ENCODE data around the gene LAD1. TPM values are rescaled to one million over a fixed set of nuclear protein-coding genes. Genes with fewer than 3 reads are reported as not detected.

Gene LAD1
- polyA plus RNA-seq, 1 of the 3 experiments (the other 2 are of a cell fraction) = not detected

GRCh38 chr1:201424146-201424545, 25.0 kb upstream of the LAD1 start (continued):
- TF ChIP-seq FOXJ3 (CRISPR knock-in tag; IDR thresholded peaks at IDR 0.05) (no peak), RXRA (IDR thresholded peaks at IDR 0.05; ENCODE audit: borderline replicate concordance, low read depth) (no peak), JUND (IDR thresholded peaks at IDR 0.05) (no peak), TEAD4 (IDR thresholded peaks at IDR 0.05; ENCODE audit: borderline replicate concordance, insufficient read depth) (no peak), IRF3 (IDR thresholded peaks at IDR 0.05; ENCODE audit: low read depth, low read length) (no peak)

DNA sequence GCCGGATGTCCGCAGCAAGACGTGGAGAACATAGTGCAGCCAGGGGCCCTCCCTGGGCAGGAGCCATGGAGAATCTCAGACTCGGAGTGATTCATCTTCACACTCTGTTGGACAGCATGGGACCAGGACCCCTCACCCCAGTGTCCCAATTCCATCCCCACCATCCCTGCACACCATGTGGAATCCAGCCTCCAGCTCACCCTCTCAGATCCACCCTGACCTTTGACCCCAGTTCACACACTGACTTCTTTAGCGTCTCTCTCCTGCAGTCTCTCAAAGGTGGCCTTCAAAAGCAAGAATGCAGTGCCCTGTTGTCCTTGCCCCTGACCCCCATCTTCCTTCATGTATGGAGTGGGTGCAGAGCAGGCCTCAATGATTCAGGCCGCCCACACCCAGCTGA, 24.5 kb upstream of the LAD1 start:
- Histone ChIP-seq H3F3A (replicated peaks; ENCODE audit: insufficient read depth) (no peaks in the 10 kb centered on the region), H3K4me3 (ENCODE audit: low read depth in 2 of 2, low read length in 1 of 2) (no peak overlapping the region), H3K9me2 (no peaks in the 10 kb centered on the region), H3K36me3 (replicated peaks in 1 of 2; ENCODE audit: control insufficient read depth in 1 of 2, insufficient read depth in 2 of 2, low read length in 1 of 2) (no peaks in the 10 kb centered on the region), H3K27ac (ENCODE audit: low read depth in 2 of 2, low read length in 1 of 2) (no peak overlapping the region), H3K27me3 (ENCODE audit: insufficient read depth) (no peaks in the 10 kb centered on the region), H3K4me1 (ENCODE audit: control insufficient read depth in 1 of 2, insufficient read depth in 2 of 2, low read depth in 1 of 2, low read length in 1 of 2) (peaks cover 0 to 13% of the 10 kb centered on the region in 2 experiments; a peak in 1 of 4 replicates), H3K4me2 (no peak overlapping the region), H2AFZ (ENCODE audit: low read depth) (no peak overlapping the region), H3K9me3 (no peaks in the 10 kb centered on the region), H3K79me2 (ENCODE audit: insufficient read depth) (no peaks in the 10 kb centered on the region), H3K9ac (no peak overlapping the region), H4K20me1 (ENCODE audit: insufficient read depth) (no peaks in the 10 kb centered on the region)
- DNase-seq = no peak
- ChIA-PET CTCF (interaction anchor here (0.6 to 3.2 kb wide), 3 partner anchors 12 to 77 kb away, joined by 3 to 15 read pairs (median 3); no protein-coding TSS in a partner anchor), POLR2A (no interaction called here)
- 94% methylated on average over 6 of the region's 6 CpGs for WGBS (ENCODE audit: low lambda C conversion rate)
- TF ChIP-seq, protein P1, sequence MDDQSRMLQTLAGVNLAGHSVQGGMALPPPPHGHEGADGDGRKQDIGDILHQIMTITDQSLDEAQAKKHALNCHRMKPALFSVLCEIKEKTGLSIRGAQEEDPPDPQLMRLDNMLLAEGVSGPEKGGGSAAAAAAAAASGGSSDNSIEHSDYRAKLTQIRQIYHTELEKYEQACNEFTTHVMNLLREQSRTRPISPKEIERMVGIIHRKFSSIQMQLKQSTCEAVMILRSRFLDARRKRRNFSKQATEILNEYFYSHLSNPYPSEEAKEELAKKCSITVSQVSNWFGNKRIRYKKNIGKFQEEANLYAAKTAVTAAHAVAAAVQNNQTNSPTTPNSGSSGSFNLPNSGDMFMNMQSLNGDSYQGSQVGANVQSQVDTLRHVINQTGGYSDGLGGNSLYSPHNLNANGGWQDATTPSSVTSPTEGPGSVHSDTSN (IDR thresholded peaks at IDR 0.05) = no peak
- TF ChIP-seq MEF2A (IDR thresholded peaks at IDR 0.05; ENCODE audit: borderline replicate concordance, low read depth) (no peak), IRF3 (IDR thresholded peaks at IDR 0.05; ENCODE audit: low read depth, low read length) (no peak), NFIC (IDR thresholded peaks at IDR 0.05; ENCODE audit: borderline replicate concordance) (no peak), MXI1 (IDR thresholded peaks at IDR 0.05; ENCODE audit: low read depth, low read length) (no peak), FOXM1 (IDR thresholded peaks at IDR 0.05; ENCODE audit: low read depth) (no peak), TEAD4 (IDR thresholded peaks at IDR 0.05; ENCODE audit: borderline replicate concordance, insufficient read depth) (no peak), NRF1 (IDR thresholded peaks at IDR 0.05; ENCODE audit: low read depth, low read length) (no peak), TAF1 (IDR thresholded peaks at IDR 0.05; ENCODE audit: borderline replicate concordance, low read depth, low read length) (no peak)

All from SK-N-SH (cell line).